GM10266 (cell line): Measurements from ENCODE around the gene ACBD4.

Experiments used
- DNase-seq: peaks from one replicate; pipeline ENCODE4 v3.0.0; 2012; ENCODE audit errors: extremely low spot score
- TF ChIP-seq, protein P1 (sequence below): IDR thresholded peaks from 2 replicates; pipeline ENCODE4 v1.5.1; 2012; ENCODE audit warnings: mild to moderate bottlenecking, low read depth; ENCODE audit not compliant: control insufficient read depth, insufficient read depth; ENCODE audit errors: missing control alignments

The ACBD4 gene, protein sequence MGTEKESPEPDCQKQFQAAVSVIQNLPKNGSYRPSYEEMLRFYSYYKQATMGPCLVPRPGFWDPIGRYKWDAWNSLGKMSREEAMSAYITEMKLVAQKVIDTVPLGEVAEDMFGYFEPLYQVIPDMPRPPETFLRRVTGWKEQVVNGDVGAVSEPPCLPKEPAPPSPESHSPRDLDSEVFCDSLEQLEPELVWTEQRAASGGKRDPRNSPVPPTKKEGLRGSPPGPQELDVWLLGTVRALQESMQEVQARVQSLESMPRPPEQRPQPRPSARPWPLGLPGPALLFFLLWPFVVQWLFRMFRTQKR

DNA sequence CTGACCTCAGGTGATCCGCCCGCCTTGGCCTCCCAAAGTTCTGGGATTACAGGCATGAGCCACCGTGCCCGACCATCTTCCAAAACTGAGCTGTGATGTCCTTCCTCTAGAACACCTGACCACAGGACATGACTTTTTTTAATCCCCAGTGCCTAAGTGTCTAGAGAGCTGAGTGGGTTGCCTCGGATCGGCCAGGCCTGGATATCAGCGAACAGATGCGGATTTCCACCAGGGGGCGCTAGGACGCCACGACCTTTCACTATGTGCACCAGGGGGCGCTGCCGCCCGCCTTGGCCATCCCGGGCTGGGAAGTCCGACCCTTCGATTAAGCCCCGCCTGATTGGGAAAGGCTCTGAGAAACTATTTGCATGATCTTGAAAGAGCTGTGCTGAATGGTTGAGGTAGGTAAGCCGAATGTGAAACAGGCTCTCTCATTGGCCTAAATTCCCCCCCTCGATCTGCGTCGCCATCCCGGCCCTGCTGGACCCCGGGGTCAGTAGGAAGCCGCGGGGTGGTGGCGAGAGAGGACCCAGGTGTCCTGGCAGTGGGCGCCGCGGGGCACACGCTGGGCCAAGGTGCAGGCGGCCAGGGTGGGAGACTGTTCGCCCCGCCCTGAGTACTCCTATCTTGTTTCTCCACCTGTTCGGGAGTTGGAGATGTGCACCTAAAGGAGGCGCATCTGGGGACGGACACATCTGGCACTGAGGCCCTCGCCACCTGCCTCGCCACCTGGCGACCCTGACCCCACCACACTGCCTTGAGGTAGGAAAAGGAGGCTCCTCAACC is at the start of gene ACBD4:
Gene ACBD4, plus strand, starts transcription at position 496 of the 786 bp plus-strand sequence. CDS start 458 bp downstream, outside the sequence.
- peak; percentile 97 for DNase-seq
- TF ChIP-seq, protein P1, sequence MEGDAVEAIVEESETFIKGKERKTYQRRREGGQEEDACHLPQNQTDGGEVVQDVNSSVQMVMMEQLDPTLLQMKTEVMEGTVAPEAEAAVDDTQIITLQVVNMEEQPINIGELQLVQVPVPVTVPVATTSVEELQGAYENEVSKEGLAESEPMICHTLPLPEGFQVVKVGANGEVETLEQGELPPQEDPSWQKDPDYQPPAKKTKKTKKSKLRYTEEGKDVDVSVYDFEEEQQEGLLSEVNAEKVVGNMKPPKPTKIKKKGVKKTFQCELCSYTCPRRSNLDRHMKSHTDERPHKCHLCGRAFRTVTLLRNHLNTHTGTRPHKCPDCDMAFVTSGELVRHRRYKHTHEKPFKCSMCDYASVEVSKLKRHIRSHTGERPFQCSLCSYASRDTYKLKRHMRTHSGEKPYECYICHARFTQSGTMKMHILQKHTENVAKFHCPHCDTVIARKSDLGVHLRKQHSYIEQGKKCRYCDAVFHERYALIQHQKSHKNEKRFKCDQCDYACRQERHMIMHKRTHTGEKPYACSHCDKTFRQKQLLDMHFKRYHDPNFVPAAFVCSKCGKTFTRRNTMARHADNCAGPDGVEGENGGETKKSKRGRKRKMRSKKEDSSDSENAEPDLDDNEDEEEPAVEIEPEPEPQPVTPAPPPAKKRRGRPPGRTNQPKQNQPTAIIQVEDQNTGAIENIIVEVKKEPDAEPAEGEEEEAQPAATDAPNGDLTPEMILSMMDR, result peak; percentile 100

DNA sequence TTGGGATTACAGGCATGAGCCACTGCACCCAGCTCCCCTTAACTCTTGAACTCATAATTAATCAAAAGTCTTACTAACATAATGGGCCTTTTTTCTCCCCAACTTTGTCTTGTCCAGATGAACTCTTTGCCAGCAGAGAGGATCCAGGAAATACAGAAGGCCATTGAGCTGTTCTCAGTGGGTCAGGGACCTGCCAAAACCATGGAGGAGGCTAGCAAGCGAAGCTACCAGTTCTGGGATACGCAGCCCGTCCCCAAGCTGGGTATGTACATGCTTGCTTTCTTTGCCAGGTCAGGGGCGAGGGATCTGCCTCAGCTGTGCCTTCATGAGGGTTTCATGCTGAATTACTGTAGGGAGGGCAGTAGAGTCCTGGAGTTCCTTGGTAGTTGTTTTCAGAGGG is 49.1 kb upstream of the ACBD4 start:
- TF ChIP-seq, protein P1, result no peak
- DNase-seq, result no peak

DNA sequence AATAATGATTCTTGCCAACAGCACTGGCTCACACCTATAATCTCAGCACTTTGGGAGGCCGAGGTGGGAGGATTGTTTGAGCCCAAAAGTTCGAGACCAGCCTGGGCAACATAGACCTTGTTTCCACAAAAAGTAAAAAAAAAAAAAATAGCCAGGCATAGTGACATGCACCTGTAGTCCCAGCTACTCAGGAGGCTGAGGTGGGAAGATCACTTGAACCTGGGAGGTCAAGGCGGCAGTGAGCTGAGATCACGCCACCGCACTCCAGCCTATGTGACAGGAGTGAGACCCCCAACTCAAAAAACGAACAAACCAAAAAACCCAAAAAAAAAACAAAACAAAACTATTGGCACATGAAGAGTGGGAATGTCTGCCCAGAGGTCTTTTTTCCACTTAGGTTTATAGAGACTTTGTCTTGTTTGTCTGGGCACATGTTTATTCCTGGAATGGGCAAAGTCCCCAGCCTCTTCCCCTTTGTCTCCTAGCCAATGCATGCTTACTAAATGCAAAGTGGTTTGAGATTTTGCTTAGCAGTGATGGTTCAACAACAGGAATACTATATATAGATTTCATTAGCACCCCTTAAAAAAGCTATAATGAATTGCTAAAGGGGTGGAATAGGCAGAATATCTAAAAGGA is 48.5 kb upstream of the ACBD4 start:
- TF ChIP-seq, protein P1, result no peak
- DNase-seq, result no peak

DNA sequence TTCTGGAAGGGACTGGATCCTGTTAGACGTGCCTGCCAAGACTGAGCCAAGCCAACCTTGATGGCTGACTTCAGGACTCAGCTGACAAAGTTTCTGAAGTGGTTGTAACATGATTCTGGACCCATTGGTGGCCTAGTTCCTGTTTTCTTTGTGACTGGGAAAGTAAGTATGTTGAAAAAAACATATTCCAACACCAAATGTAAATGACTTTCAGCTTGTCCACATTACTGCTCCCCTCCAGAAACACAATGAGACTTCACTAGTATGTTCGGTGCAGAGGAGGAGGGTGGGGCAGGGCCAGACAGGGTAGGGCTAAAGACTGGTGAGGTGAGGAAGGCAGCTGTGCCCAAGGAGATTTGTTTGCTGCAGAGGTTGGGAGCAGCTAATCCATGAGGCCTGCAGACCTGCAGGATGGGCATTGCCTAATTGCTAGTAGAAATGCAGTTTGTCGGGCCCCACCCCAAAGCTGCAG is 47.9 kb upstream of the ACBD4 start:
- DNase-seq, result peak; percentile 1
- TF ChIP-seq, protein P1, result no peak

DNA sequence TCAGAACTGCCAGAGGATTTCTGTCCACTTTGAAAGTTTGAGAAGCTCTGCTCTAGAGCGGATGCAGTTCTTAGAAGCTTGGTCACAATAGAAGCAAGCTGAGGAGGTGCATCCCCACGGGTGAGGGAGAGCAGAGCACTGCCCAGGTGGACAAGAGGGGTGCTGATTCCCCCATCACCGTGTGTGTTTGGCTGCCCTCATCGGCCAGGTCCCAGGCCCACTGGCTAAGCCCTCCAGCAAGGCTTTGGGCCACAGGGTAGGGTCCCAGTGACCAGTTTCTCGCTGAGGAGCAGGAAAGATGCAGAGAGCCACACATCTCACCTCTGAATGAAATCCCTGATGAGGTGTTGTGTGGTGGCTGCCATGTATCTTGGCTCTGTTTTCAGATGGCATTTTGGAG is 47.5 kb upstream of the ACBD4 start:
- TF ChIP-seq, protein P1, result no peak
- peak; percentile 1 for DNase-seq

DNA sequence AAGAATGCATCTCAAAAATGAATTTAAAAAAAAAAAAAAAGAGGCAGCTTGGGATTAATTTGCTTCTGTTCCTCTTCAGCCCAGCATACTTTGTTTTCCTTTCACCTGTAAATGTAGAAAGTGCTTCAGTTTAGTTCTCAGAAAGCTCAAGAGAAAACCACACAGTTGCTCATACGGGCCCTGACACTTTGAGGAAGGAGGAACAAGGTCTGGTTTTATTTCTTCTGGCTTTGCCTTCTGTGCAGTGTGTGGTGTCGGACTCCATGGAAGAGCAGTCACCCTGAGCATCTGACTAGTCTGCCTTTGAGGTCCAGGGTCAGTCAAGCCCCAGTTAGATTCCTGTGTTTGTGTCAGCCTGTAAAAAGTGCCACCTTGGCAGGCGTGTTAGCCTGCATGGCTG is 46.7 kb upstream of the ACBD4 start:
- TF ChIP-seq, protein P1, result no peak
- peak; percentile 4 for DNase-seq
